ENCODE data around the gene NCOA7. TPM values are rescaled to one million over a fixed set of nuclear protein-coding genes. Genes with fewer than 3 reads are reported as not detected.
A peak's percentile ranks its signal among the peaks of the same experiment; 100 is the strongest.

The NCOA7 gene
- polyA plus RNA-seq, 1 of the 3 experiments (the other 2 are of a cell fraction), result 16.3 TPM

GRCh38 chr6:125888989-125889656 lies 98.4 kb downstream of the NCOA7 start:
- no peak overlapping the region for H3K4me2 ChIP-seq
- H3K36me3 ChIP-seq (replicated peaks in 1 of 2; ENCODE audit: control insufficient read depth in 1 of 2, insufficient read depth in 2 of 2, low read length in 1 of 2), result peaks cover 17 to 73% of the 10 kb centered on the region in 2 experiments
- peaks cover 3% of the 10 kb centered on the region for H3F3A ChIP-seq (replicated peaks; ENCODE audit: insufficient read depth)
- no peaks in the 10 kb centered on the region for H3K9me3 ChIP-seq
- ChIA-PET POLR2A (interaction anchor here (1.2 kb wide), 1 partner anchor 99 kb away, joined by 3 read pairs; no protein-coding TSS in a partner anchor), CTCF (interaction anchor here (1.4 kb wide), 1 partner anchor 17 kb away, joined by 3 read pairs; no protein-coding TSS in a partner anchor)
- no peak overlapping the region for H3K9ac ChIP-seq
- no peaks in the 10 kb centered on the region for H3K27me3 ChIP-seq (ENCODE audit: insufficient read depth)
- no peaks in the 10 kb centered on the region for H3K9me2 ChIP-seq
- H2AFZ ChIP-seq (ENCODE audit: low read depth), result no peak overlapping the region
- no peaks in the 10 kb centered on the region for H4K20me1 ChIP-seq (ENCODE audit: insufficient read depth)
- TF ChIP-seq, protein P1, sequence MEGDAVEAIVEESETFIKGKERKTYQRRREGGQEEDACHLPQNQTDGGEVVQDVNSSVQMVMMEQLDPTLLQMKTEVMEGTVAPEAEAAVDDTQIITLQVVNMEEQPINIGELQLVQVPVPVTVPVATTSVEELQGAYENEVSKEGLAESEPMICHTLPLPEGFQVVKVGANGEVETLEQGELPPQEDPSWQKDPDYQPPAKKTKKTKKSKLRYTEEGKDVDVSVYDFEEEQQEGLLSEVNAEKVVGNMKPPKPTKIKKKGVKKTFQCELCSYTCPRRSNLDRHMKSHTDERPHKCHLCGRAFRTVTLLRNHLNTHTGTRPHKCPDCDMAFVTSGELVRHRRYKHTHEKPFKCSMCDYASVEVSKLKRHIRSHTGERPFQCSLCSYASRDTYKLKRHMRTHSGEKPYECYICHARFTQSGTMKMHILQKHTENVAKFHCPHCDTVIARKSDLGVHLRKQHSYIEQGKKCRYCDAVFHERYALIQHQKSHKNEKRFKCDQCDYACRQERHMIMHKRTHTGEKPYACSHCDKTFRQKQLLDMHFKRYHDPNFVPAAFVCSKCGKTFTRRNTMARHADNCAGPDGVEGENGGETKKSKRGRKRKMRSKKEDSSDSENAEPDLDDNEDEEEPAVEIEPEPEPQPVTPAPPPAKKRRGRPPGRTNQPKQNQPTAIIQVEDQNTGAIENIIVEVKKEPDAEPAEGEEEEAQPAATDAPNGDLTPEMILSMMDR (IDR thresholded peaks at IDR 0.05), result peak; percentile 53
- TF ChIP-seq FOXJ3 (CRISPR knock-in tag; IDR thresholded peaks at IDR 0.05), result no peak
- H3K79me2 ChIP-seq (ENCODE audit: insufficient read depth), result no peaks in the 10 kb centered on the region; the same call in 1 of the 2 replicates
- no peak overlapping the region for H3K27ac ChIP-seq (ENCODE audit: low read depth in 2 of 2, low read length in 1 of 2)
- H3K4me1 ChIP-seq (ENCODE audit: control insufficient read depth in 1 of 2, insufficient read depth in 2 of 2, low read depth in 1 of 2, low read length in 1 of 2), result peaks cover 0 to 16% of the 10 kb centered on the region in 2 experiments; a peak in 2 of 4 replicates
- no peak overlapping the region for H3K4me3 ChIP-seq (ENCODE audit: low read depth in 2 of 2, low read length in 1 of 2)
- no peak for DNase-seq
- WGBS (ENCODE audit: low lambda C conversion rate), result 83% methylated on average over 8 of the region's 8 CpGs

DNA sequence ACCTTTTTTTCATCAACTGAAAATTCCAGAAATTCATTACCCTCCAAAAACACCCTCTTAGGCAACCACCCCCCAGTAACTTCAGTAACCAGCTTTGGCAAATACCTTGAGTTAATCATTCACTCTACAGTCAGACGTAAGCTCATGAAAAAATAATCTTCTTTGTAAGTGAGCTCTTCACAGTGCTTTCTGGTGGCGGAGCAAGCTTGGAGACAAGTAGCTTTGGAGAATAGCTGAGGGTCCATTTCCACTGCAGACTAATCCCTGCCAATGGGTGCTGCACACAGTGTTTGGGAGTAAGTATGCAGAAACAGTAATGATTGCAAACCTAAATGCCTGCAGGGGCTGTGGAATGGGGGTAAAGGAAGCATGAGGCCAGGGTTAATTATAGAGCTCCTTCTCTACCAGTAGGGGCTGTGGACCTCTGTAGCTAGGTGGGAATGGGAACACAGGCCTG lies 109.0 kb downstream of the NCOA7 start:
- Histone ChIP-seq H3F3A (replicated peaks; ENCODE audit: insufficient read depth) (no peaks in the 10 kb centered on the region), H3K79me2 (ENCODE audit: insufficient read depth) (no peaks in the 10 kb centered on the region), H3K9ac (no peak overlapping the region), H3K4me2 (no peak overlapping the region), H3K4me3 (ENCODE audit: low read depth in 2 of 2, low read length in 1 of 2) (no peak overlapping the region), H4K20me1 (ENCODE audit: insufficient read depth) (no peaks in the 10 kb centered on the region), H3K9me3 (no peaks in the 10 kb centered on the region), H2AFZ (ENCODE audit: low read depth) (no peak overlapping the region), H3K36me3 (replicated peaks in 1 of 2; ENCODE audit: control insufficient read depth in 1 of 2, insufficient read depth in 2 of 2, low read length in 1 of 2) (peaks cover 21 to 45% of the 10 kb centered on the region in 2 experiments), H3K4me1 (ENCODE audit: control insufficient read depth in 1 of 2, insufficient read depth in 2 of 2, low read depth in 1 of 2, low read length in 1 of 2) (no peaks in the 10 kb centered on the region), H3K27me3 (ENCODE audit: insufficient read depth) (no peaks in the 10 kb centered on the region), H3K9me2 (no peaks in the 10 kb centered on the region), H3K27ac (ENCODE audit: low read depth in 2 of 2, low read length in 1 of 2) (no peak overlapping the region)
- no peak for DNase-seq
- ChIA-PET POLR2A (interaction anchor here (0.6 kb wide), 1 partner anchor 119 kb away, joined by 3 read pairs; no protein-coding TSS in a partner anchor), CTCF (interaction anchor here (0.7 to 1.6 kb wide), 5 partner anchors 11 to 109 kb away, joined by 3 read pairs; partner anchors contain the start of gene NCOA7)
- 87% methylated on average over 2 of the region's 2 CpGs for WGBS (ENCODE audit: low lambda C conversion rate)
- no peak for TF ChIP-seq RCOR1 (IDR thresholded peaks at IDR 0.05; ENCODE audit: low read length)
- TF ChIP-seq, protein P2, sequence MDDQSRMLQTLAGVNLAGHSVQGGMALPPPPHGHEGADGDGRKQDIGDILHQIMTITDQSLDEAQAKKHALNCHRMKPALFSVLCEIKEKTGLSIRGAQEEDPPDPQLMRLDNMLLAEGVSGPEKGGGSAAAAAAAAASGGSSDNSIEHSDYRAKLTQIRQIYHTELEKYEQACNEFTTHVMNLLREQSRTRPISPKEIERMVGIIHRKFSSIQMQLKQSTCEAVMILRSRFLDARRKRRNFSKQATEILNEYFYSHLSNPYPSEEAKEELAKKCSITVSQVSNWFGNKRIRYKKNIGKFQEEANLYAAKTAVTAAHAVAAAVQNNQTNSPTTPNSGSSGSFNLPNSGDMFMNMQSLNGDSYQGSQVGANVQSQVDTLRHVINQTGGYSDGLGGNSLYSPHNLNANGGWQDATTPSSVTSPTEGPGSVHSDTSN (IDR thresholded peaks at IDR 0.05), result no peak
- TF ChIP-seq TAF1 (IDR thresholded peaks at IDR 0.05; ENCODE audit: borderline replicate concordance, low read depth, low read length), result no peak
- no peak for TF ChIP-seq EZH2phosphoT487 (IDR thresholded peaks at IDR 0.05; ENCODE audit: borderline replicate concordance, low read depth)
- TF ChIP-seq GATA2 (CRISPR knock-in tag; IDR thresholded peaks at IDR 0.05), result no peak
- TF ChIP-seq, protein P3, sequence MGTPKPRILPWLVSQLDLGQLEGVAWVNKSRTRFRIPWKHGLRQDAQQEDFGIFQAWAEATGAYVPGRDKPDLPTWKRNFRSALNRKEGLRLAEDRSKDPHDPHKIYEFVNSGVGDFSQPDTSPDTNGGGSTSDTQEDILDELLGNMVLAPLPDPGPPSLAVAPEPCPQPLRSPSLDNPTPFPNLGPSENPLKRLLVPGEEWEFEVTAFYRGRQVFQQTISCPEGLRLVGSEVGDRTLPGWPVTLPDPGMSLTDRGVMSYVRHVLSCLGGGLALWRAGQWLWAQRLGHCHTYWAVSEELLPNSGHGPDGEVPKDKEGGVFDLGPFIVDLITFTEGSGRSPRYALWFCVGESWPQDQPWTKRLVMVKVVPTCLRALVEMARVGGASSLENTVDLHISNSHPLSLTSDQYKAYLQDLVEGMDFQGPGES (IDR thresholded peaks at IDR 0.05; ENCODE audit: low read depth, low read length), result no peak
- TF ChIP-seq ELF1 (IDR thresholded peaks at IDR 0.05), result no peak
- no peak for TF ChIP-seq CHD2 (IDR thresholded peaks at IDR 0.05; ENCODE audit: low read length, partially characterized antibody)
- no peak for TF ChIP-seq MEF2A (IDR thresholded peaks at IDR 0.05; ENCODE audit: borderline replicate concordance, low read depth)
- no peak for TF ChIP-seq JUND (IDR thresholded peaks at IDR 0.05)
- no peak for TF ChIP-seq NRF1 (IDR thresholded peaks at IDR 0.05; ENCODE audit: low read depth, low read length)
- no peak for TF ChIP-seq RXRA (IDR thresholded peaks at IDR 0.05; ENCODE audit: borderline replicate concordance, low read depth)
- no peak for TF ChIP-seq FOXM1 (IDR thresholded peaks at IDR 0.05; ENCODE audit: low read depth)
- TF ChIP-seq EP300 (IDR thresholded peaks at IDR 0.05; ENCODE audit: borderline replicate concordance in 1 of 2, low read depth in 1 of 2, low read length in 1 of 2), result no peak
- TF ChIP-seq USF2 (IDR thresholded peaks at IDR 0.05; ENCODE audit: borderline replicate concordance, low read depth, low read length), result no peak
- no peak for TF ChIP-seq ZBTB33 (IDR thresholded peaks at IDR 0.05; ENCODE audit: borderline replicate concordance, low read depth)
- TF ChIP-seq YY1 (IDR thresholded peaks at IDR 0.05; ENCODE audit: low read depth), result no peak
- TF ChIP-seq NFIC (IDR thresholded peaks at IDR 0.05; ENCODE audit: borderline replicate concordance), result no peak

Measured in SK-N-SH (cell line).